Midbrain (tissue), 1 donor: Measurements from ENCODE around the gene GPRC5D.
A peak's percentile ranks its signal among the peaks of the same experiment; 100 is the strongest.

Experiments
- DNase-seq: peaks from one replicate; lab custom pipeline; 2025; lab: John Stamatoyannopoulos, UW

Gene GPRC5D

GRCh38 chr12:12952036-12952435 lies at the start of gene GPRC5D:
Gene GPRC5D (minus strand): TSS chr12:12952170. CDS start chr12:12950384, 1,786 bp downstream.
- no peak for DNase-seq

- no peak for DNase-seq
Measured at GRCh38 chr12:13001775-13002040, 49.7 kb upstream of the GPRC5D start.

- DNase-seq: peak; percentile 81
Measured at GRCh38 chr12:13000925-13001774, 49.2 kb upstream of the GPRC5D start.

GRCh38 chr12:13000616-13000924 lies 48.6 kb upstream of the GPRC5D start:
- no peak for DNase-seq

GRCh38 chr12:12999959-13000615 lies 48.1 kb upstream of the GPRC5D start, which contains the start of gene HEBP1:
Gene HEBP1 (minus strand): TSS chr12:13000265. CDS start chr12:13000114, 151 bp downstream.
- DNase-seq: peak; percentile 96

GRCh38 chr12:12999271-12999958 lies 47.4 kb upstream of the GPRC5D start:
- peak; percentile 43 for DNase-seq

- no peak for DNase-seq
Measured at GRCh38 chr12:12998248-12998647, 46.3 kb upstream of the GPRC5D start.

GRCh38 chr12:12997734-12998133 lies 45.8 kb upstream of the GPRC5D start:
- DNase-seq: no peak

- DNase-seq: no peak
Measured at GRCh38 chr12:12997156-12997555, 45.2 kb upstream of the GPRC5D start.

- no peak for DNase-seq
Measured at GRCh38 chr12:12996209-12996608, 44.2 kb upstream of the GPRC5D start.

- no peak for DNase-seq
Measured at GRCh38 chr12:12995088-12995487, 43.1 kb upstream of the GPRC5D start.

GRCh38 chr12:12993367-12993766 lies 41.4 kb upstream of the GPRC5D start:
- DNase-seq: no peak

GRCh38 chr12:12992418-12993130 lies 40.6 kb upstream of the GPRC5D start:
- DNase-seq: no peak

- DNase-seq: no peak
Measured at GRCh38 chr12:12990700-12991468, 38.9 kb upstream of the GPRC5D start.

- DNase-seq: no peak
Measured at GRCh38 chr12:12987421-12987820, 35.5 kb upstream of the GPRC5D start.

GRCh38 chr12:12986775-12987331 lies 34.9 kb upstream of the GPRC5D start:
- DNase-seq: no peak

- no peak for DNase-seq
Measured at GRCh38 chr12:12985817-12986408, 33.9 kb upstream of the GPRC5D start.

GRCh38 chr12:12984149-12984548 lies 32.2 kb upstream of the GPRC5D start:
- DNase-seq: no peak

GRCh38 chr12:12983420-12984035 lies 31.6 kb upstream of the GPRC5D start:
- peak; percentile 78 for DNase-seq

- DNase-seq: no peak
Measured at GRCh38 chr12:12982331-12982730, 30.4 kb upstream of the GPRC5D start.
